IMR-90 (cell line): Measurements from ENCODE around the gene TPM3.
"Not testable (repeated sequence)": the region's sequence is repeated elsewhere in the genome, so short reads cannot be mapped to it uniquely, and the experiment has no call there.

Experiments used
- FOS ChIP-seq: fragments of 150-350 bp; IDR thresholded peaks from 2 replicates; pipeline ENCODE4 v1.6.1; 2016; ENCODE audit warnings: low read depth, low read length
- MAFK ChIP-seq: IDR thresholded peaks from 2 replicates; pipeline ENCODE4 v1.6.1; 2012; ENCODE audit warnings: low read depth, low read length, improper control_type of control experiment
- MAZ ChIP-seq: IDR thresholded peaks from 2 replicates; pipeline ENCODE4 v1.6.1; 2012; ENCODE audit warnings: low read depth, mild to moderate bottlenecking, low read length, improper control_type of control experiment, moderate library complexity, borderline replicate concordance
- MXI1 ChIP-seq: IDR thresholded peaks from 2 replicates; pipeline ENCODE4 v1.6.1; 2012; ENCODE audit warnings: low read depth, mild to moderate bottlenecking, low read length, moderate library complexity, borderline replicate concordance
- POLR2A ChIP-seq: IDR thresholded peaks from 2 replicates; pipeline ENCODE4 v1.6.1; 2012; ENCODE audit warnings: mild to moderate bottlenecking, low read depth, low read length
- RAD21 ChIP-seq: IDR thresholded peaks from 2 replicates; pipeline ENCODE4 v1.6.1; 2012; ENCODE audit warnings: low read length, improper control_type of control experiment
- RFX5 ChIP-seq: IDR thresholded peaks from 2 replicates; pipeline ENCODE4 v1.8.0; 2012; ENCODE audit warnings: low read depth, mild to moderate bottlenecking, low read length, moderate library complexity
- TF ChIP-seq, protein P1 (sequence below): conservative IDR thresholded peaks from 2 replicates; pipeline ENCODE4 v1.5.1; 2012; ENCODE audit warnings: mild to moderate bottlenecking, low read depth, low read length, improper control_type of control experiment
- TF ChIP-seq, protein P2 (sequence below): fragments of 150-350 bp; IDR thresholded peaks from 2 replicates; pipeline ENCODE4 v1.6.1; 2017; ENCODE audit warnings: mild to moderate bottlenecking, antibody characterized with exemption, low read length, low read depth

- TF ChIP-seq, protein P1, sequence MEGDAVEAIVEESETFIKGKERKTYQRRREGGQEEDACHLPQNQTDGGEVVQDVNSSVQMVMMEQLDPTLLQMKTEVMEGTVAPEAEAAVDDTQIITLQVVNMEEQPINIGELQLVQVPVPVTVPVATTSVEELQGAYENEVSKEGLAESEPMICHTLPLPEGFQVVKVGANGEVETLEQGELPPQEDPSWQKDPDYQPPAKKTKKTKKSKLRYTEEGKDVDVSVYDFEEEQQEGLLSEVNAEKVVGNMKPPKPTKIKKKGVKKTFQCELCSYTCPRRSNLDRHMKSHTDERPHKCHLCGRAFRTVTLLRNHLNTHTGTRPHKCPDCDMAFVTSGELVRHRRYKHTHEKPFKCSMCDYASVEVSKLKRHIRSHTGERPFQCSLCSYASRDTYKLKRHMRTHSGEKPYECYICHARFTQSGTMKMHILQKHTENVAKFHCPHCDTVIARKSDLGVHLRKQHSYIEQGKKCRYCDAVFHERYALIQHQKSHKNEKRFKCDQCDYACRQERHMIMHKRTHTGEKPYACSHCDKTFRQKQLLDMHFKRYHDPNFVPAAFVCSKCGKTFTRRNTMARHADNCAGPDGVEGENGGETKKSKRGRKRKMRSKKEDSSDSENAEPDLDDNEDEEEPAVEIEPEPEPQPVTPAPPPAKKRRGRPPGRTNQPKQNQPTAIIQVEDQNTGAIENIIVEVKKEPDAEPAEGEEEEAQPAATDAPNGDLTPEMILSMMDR: not testable (repeated sequence)
- TF ChIP-seq RFX5, MAFK, MXI1, FOS, POLR2A, RAD21, MAZ: not testable (repeated sequence)
- TF ChIP-seq, protein P2, sequence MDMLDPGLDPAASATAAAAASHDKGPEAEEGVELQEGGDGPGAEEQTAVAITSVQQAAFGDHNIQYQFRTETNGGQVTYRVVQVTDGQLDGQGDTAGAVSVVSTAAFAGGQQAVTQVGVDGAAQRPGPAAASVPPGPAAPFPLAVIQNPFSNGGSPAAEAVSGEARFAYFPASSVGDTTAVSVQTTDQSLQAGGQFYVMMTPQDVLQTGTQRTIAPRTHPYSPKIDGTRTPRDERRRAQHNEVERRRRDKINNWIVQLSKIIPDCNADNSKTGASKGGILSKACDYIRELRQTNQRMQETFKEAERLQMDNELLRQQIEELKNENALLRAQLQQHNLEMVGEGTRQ: not testable (repeated sequence)
Observed at GRCh38 chr1:154123205-154123604, 68.7 kb downstream of the TPM3 start.
